Fibroblast of skin of right biceps (primary cell): ENCODE data around the gene CLCNKB.
"Not testable (repeated sequence)": the region's sequence is repeated elsewhere in the genome, so short reads cannot be mapped to it uniquely, and the experiment has no call there.

Experiments
- DNase-seq: peaks from one replicate; pipeline ENCODE4 v3.0.0-alpha.2; 2013

Gene CLCNKB

GRCh38 chr1:16061989-16062686, 18.6 kb downstream of the CLCNKB start:
- DNase-seq: not testable (repeated sequence)

- DNase-seq: not testable (repeated sequence)
Observed at GRCh38 chr1:16062687-16063075, 19.1 kb downstream of the CLCNKB start.

GRCh38 chr1:16063226-16063829, 19.7 kb downstream of the CLCNKB start:
- no peak for DNase-seq

- DNase-seq: no peak
Observed at GRCh38 chr1:16063921-16064320, 20.3 kb downstream of the CLCNKB start.

- DNase-seq: no peak
Observed at GRCh38 chr1:16064536-16065268, 21.1 kb downstream of the CLCNKB start.

GRCh38 chr1:16065269-16065576, 21.6 kb downstream of the CLCNKB start:
- DNase-seq: no peak

- DNase-seq: no peak
Observed at GRCh38 chr1:16066245-16066644, 22.7 kb downstream of the CLCNKB start.

GRCh38 chr1:16067127-16067768, 23.7 kb downstream of the CLCNKB start:
- DNase-seq: no peak

GRCh38 chr1:16067933-16068332, 24.4 kb downstream of the CLCNKB start:
- no peak for DNase-seq

- no peak for DNase-seq
Observed at GRCh38 chr1:16068356-16069270, 25.0 kb downstream of the CLCNKB start.

- no peak for DNase-seq
Observed at GRCh38 chr1:16070640-16071355, 27.2 kb downstream of the CLCNKB start.

GRCh38 chr1:16071614-16072013, 28.0 kb downstream of the CLCNKB start:
- DNase-seq: no peak

- no peak for DNase-seq
Observed at GRCh38 chr1:16072095-16072494, 28.5 kb downstream of the CLCNKB start.

- no peak for DNase-seq
Observed at GRCh38 chr1:16072616-16073484, 29.3 kb downstream of the CLCNKB start.

- peak; percentile 23 for DNase-seq
Observed at GRCh38 chr1:16073490-16074119, 30.0 kb downstream of the CLCNKB start, which contains the start of gene FAM131C. Gene FAM131C (minus strand): TSS chr1:16073651. CDS start chr1:16073442, 209 bp downstream.

- no peak for DNase-seq
Observed at GRCh38 chr1:16074217-16074616, 30.6 kb downstream of the CLCNKB start.

- peak; percentile 67 for DNase-seq
Observed at GRCh38 chr1:16075337-16076030, 31.9 kb downstream of the CLCNKB start.

GRCh38 chr1:16076031-16076864, 32.7 kb downstream of the CLCNKB start:
- DNase-seq: peak; percentile 96

- peak; percentile 75 for DNase-seq
Observed at GRCh38 chr1:16076865-16077238, 33.3 kb downstream of the CLCNKB start.
